ENCODE measurements around the gene POLA1.

GRCh38 chrX:25020905-25021449 is 327.3 kb downstream of the POLA1 start:
- TF ChIP-seq, protein P1, sequence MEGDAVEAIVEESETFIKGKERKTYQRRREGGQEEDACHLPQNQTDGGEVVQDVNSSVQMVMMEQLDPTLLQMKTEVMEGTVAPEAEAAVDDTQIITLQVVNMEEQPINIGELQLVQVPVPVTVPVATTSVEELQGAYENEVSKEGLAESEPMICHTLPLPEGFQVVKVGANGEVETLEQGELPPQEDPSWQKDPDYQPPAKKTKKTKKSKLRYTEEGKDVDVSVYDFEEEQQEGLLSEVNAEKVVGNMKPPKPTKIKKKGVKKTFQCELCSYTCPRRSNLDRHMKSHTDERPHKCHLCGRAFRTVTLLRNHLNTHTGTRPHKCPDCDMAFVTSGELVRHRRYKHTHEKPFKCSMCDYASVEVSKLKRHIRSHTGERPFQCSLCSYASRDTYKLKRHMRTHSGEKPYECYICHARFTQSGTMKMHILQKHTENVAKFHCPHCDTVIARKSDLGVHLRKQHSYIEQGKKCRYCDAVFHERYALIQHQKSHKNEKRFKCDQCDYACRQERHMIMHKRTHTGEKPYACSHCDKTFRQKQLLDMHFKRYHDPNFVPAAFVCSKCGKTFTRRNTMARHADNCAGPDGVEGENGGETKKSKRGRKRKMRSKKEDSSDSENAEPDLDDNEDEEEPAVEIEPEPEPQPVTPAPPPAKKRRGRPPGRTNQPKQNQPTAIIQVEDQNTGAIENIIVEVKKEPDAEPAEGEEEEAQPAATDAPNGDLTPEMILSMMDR (IDR thresholded peaks at IDR 0.05; ENCODE audit: poor library complexity): peak; percentile 73
- TF ChIP-seq EZH2phosphoT487 (IDR thresholded peaks at IDR 0.05; ENCODE audit: low read depth, severe bottlenecking, unreplicated experiment): no peak

All from hepatocyte (in vitro differentiated cells).